Stimulated activated CD4-positive, alpha-beta T cell treated with anti-CD3 and anti-CD28 coated beads, Interleukin-1b, Interleukin-23, amount 100 ng/mL, for 24 hours (primary cell): ENCODE results near the gene TPRG1.

Source experiments
- DNase-seq, 4 experiments: peaks; one replicate each; pipeline ENCODE4 v3.0.0-alpha.2; 2020; ENCODE audit warnings: low read depth in 4 of 4, low spot score in 1 of 4

TPRG1 gene

GRCh38 chr3:189165092-189165612 lies 6.6 kb upstream of the TPRG1 start:
- no peak for DNase-seq

GRCh38 chr3:189166321-189166720 lies 5.5 kb upstream of the TPRG1 start:
- no peak for DNase-seq

GRCh38 chr3:189167027-189167766 lies 4.6 kb upstream of the TPRG1 start:
- peak in 1 of 4 experiments; percentile 8 for DNase-seq

- DNase-seq = no peak
Observed at GRCh38 chr3:189168711-189169110, 3.1 kb upstream of the TPRG1 start.

- no peak for DNase-seq
Observed at GRCh38 chr3:189169728-189170127, 2.0 kb upstream of the TPRG1 start.

- no peak for DNase-seq
Observed at GRCh38 chr3:189170559-189170958, 1.2 kb upstream of the TPRG1 start.

GRCh38 chr3:189172668-189173419 lies 1.1 kb downstream of the TPRG1 start:
- DNase-seq = no peak

- no peak for DNase-seq
Observed at GRCh38 chr3:189184566-189184965, 12.8 kb downstream of the TPRG1 start.

- DNase-seq = no peak
Observed at GRCh38 chr3:189186101-189186500, 14.3 kb downstream of the TPRG1 start.

GRCh38 chr3:189188466-189188865 lies 16.7 kb downstream of the TPRG1 start:
- no peak for DNase-seq

- no peak for DNase-seq
Observed at GRCh38 chr3:189192725-189193124, 21.0 kb downstream of the TPRG1 start.

GRCh38 chr3:189195302-189195701 lies 23.5 kb downstream of the TPRG1 start:
- no peak for DNase-seq

- DNase-seq = no peak
Observed at GRCh38 chr3:189202106-189202505, 30.3 kb downstream of the TPRG1 start.

GRCh38 chr3:189202583-189202982 lies 30.8 kb downstream of the TPRG1 start:
- no peak for DNase-seq

- DNase-seq = no peak
Observed at GRCh38 chr3:189204167-189204866, 32.5 kb downstream of the TPRG1 start.

GRCh38 chr3:189204937-189205336 lies 33.2 kb downstream of the TPRG1 start:
- DNase-seq = no peak

- no peak for DNase-seq
Observed at GRCh38 chr3:189210251-189210770, 38.5 kb downstream of the TPRG1 start.

- DNase-seq = no peak
Observed at GRCh38 chr3:189212681-189213080, 40.9 kb downstream of the TPRG1 start.

GRCh38 chr3:189214651-189215050 lies 42.9 kb downstream of the TPRG1 start:
- DNase-seq = no peak

GRCh38 chr3:189222927-189223636 lies 51.3 kb downstream of the TPRG1 start:
- DNase-seq = no peak

GRCh38 chr3:189225431-189225830 lies 53.7 kb downstream of the TPRG1 start:
- DNase-seq = no peak
